Lower leg skin (tissue), 4 donors: ENCODE data around the gene ARID1B. TPM values are rescaled to one million over a fixed set of nuclear protein-coding genes. Genes with fewer than 3 reads are reported as not detected.

Experiments used
- DNase-seq, 2 donors: peaks; one replicate each; pipeline ENCODE4 v3.0.0-alpha.2; 2019; ENCODE audit warnings: low spot score in 2 of 2
- H3K4me3 ChIP-seq: fragments of 200-600 bp; sonication (generic); 2 replicates; pipeline ENCODE4 v1.5.1; 2017; ENCODE audit warnings: mild to moderate bottlenecking, low read depth; ENCODE audit not compliant: poor library complexity, severe bottlenecking
- POLR2A ChIP-seq, 2 donors: fragments of 450-650 bp; IDR thresholded peaks; one replicate each; pipeline ENCODE4 v1.6.1; 2016 to 2017; ENCODE audit warnings: antibody characterized with exemption in 2 of 2, mild to moderate bottlenecking in 1 of 2, moderate library complexity in 1 of 2
- WGBS, 2 donors: methylation state at CpG; one replicate each; pipeline ENCODE4 v1.1.5; 2018; 5-methylcytosine and 5-hydroxymethylcytosine counted together
- intact Hi-C: fragments of 100-400 bp; cut with DNase I; formaldehyde crosslinking; loops from one replicate; pipeline ENCODE4 v1.15.0; 2023; ENCODE audit warnings: low total_unique reads
- microRNA-seq, 2 donors: library from miRNA; unstranded; fragments of <30 nt; microRNA quantifications; one replicate each; pipeline ENCODE4, GENCODE V29; 2016; ENCODE audit warnings: borderline replicate concordance in 2 of 2, borderline number of aligned reads in 1 of 2
- total RNA-seq, 4 donors: library from RNA; depleted of rRNA; stranded (reverse); fragments of >200 nt; gene quantifications; one replicate each; pipeline ENCODE4 v1.1.0, GENCODE V29; 2016
- TF ChIP-seq, protein P1 (sequence below), 3 donors: fragments of 450-650 bp; IDR thresholded peaks; one replicate each; pipeline ENCODE4 v1.5.1; 2016; ENCODE audit warnings: antibody characterized with exemption in 3 of 3, mild to moderate bottlenecking in 3 of 3, moderate library complexity in 2 of 3

ARID1B gene
- total RNA-seq, 4 donors from 2014 or later = 87.3 to 132 (median 102) TPM

DNA sequence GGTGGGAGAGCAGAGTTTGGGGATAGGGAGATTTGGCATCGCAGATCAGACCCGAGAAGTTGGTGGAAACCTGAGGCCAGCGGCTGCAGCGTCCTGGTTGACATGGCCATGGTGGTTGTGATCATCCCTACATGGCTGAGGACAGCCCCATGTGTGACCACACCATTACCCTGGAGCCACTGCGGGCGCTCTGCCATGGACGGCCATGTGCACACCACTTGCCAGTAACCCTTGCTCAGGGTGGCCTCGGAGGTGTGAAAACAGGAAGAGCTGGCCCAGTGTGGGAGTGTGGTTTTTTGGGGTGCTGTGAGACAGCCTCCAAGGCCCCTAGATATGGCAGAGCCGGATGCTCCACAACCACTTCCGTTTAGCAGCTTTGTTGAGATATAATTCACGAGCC is 481.7 kb downstream of the ARID1B start:
- intact Hi-C loops = no loop called here
- TF ChIP-seq, protein P1, sequence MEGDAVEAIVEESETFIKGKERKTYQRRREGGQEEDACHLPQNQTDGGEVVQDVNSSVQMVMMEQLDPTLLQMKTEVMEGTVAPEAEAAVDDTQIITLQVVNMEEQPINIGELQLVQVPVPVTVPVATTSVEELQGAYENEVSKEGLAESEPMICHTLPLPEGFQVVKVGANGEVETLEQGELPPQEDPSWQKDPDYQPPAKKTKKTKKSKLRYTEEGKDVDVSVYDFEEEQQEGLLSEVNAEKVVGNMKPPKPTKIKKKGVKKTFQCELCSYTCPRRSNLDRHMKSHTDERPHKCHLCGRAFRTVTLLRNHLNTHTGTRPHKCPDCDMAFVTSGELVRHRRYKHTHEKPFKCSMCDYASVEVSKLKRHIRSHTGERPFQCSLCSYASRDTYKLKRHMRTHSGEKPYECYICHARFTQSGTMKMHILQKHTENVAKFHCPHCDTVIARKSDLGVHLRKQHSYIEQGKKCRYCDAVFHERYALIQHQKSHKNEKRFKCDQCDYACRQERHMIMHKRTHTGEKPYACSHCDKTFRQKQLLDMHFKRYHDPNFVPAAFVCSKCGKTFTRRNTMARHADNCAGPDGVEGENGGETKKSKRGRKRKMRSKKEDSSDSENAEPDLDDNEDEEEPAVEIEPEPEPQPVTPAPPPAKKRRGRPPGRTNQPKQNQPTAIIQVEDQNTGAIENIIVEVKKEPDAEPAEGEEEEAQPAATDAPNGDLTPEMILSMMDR (IDR thresholded peaks at IDR 0.05) = no peak
- no peak for TF ChIP-seq POLR2A (IDR thresholded peaks at IDR 0.05)
- WGBS, 2 donors = 90 to 94% methylated on average over 11 of the region's 11 CpGs
- no peak overlapping the region for H3K4me3 ChIP-seq
- DNase-seq = no peak

DNA sequence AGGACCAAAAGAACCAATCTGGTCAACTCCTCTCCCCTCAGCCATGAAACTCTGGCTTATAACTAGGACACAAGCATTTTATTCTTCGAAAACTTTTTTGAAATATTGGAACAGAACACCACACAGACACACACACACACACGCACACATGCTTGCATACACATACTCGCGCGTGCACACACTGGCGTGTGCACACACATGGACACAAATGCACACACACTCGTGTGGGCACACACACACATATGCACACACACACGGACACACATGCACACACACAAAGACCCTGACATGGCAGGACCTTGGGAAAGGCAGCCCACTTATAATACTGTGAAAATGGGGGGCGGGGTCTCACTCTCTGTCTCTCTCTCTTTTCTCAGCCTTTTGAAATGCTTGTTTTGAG is 482.3 kb downstream of the ARID1B start:
- no peak for DNase-seq
- 92 to 93% methylated on average over 9 of the region's 9 CpGs for WGBS, 2 donors
- no peak overlapping the region for H3K4me3 ChIP-seq
- intact Hi-C loops = no loop called here
- TF ChIP-seq, protein P1 (IDR thresholded peaks at IDR 0.05) = no peak
- TF ChIP-seq POLR2A (IDR thresholded peaks at IDR 0.05) = no peak

Small RNA genes lying within 50 kb of the gene (microRNA-seq; reads per million reads assigned to microRNA genes)
- 0 reads per million in 2 donors for gene MIR4466
